CD4-positive, alpha-beta T cell treated with Interleukin-4 for 1 hour (primary cell): ENCODE data around the gene ELF4.

Source experiments
- DNase-seq, 2 donors: peaks; one replicate each; pipeline ENCODE4 v3.0.0-alpha.2; 2020 to 2022

ELF4 gene

GRCh38 chrX:130032552-130032951, 77.7 kb downstream of the ELF4 start:
- no peak for DNase-seq

- DNase-seq: no peak
Observed at GRCh38 chrX:130030826-130031225, 79.5 kb downstream of the ELF4 start.

- peak; percentile 39 to 51 for DNase-seq
Observed at GRCh38 chrX:130028196-130028595, 82.1 kb downstream of the ELF4 start.

GRCh38 chrX:130027569-130027968, 82.7 kb downstream of the ELF4 start:
- DNase-seq: no peak

GRCh38 chrX:130025256-130025655, 85.0 kb downstream of the ELF4 start:
- DNase-seq: no peak

GRCh38 chrX:130024127-130024526, 86.2 kb downstream of the ELF4 start:
- DNase-seq: peak; percentile 89 to 91

- no peak for DNase-seq
Observed at GRCh38 chrX:130020661-130021324, 89.5 kb downstream of the ELF4 start.

GRCh38 chrX:130018143-130018542, 92.2 kb downstream of the ELF4 start:
- no peak for DNase-seq

GRCh38 chrX:130015181-130015580, 95.1 kb downstream of the ELF4 start:
- DNase-seq: no peak
